Endothelial cell of umbilical vein (primary cell): ENCODE measurements around the gene PDAP1. TPM values are rescaled to one million over a fixed set of nuclear protein-coding genes. Genes with fewer than 3 reads are reported as not detected.

Source experiments
- BruUV-seq: library from RNA; stranded (reverse); fragments of 400-500 nt; replicated peaks from 2 replicates; lab custom pipeline; 2021; lab: Mats Ljungman, UMichigan
- CTCF ChIA-PET: fragments of 300-600, 350-600 bp; sonication (Branson Sonifier 250); formaldehyde crosslinking; loops from one replicate; lab custom pipeline; 2021; ENCODE audit warnings: antibody characterized with exemption, inconsistent platforms; lab: Charles Lee
- POLR2A ChIA-PET: fragments of 300-600, 350-600 bp; sonication (Branson Sonifier 250); formaldehyde crosslinking; loops from one replicate; lab custom pipeline; 2021; ENCODE audit warnings: antibody characterized with exemption, inconsistent platforms; lab: Charles Lee
- DNase-seq: peaks from one replicate; pipeline ENCODE4 v3.0.0-alpha.2; 2011; ENCODE audit warnings: low read depth, low spot score
- FAIRE-seq: peaks from 2 replicates; lab custom pipeline; 2011; peaks lifted over from hg19 to GRCh38; lab: Jason Lieb, UNC
- H2AFZ ChIP-seq: 2 replicates; pipeline ENCODE4 v1.6.0; 2012; ENCODE audit warnings: low read depth, low read length, control low read depth, inconsistent platforms
- H3K27ac ChIP-seq: 2 replicates; pipeline ENCODE4 v1.5.1; 2011; ENCODE audit warnings: low read depth, mild to moderate bottlenecking, control low read depth, low read length, moderate library complexity; ENCODE audit not compliant: insufficient read depth
- H3K27me3 ChIP-seq, 2 experiments: 2 replicates each; pipeline versions ENCODE4 v1.6.0 to v1.6.1; 2011; ENCODE audit warnings: low read length in 2 of 2, mixed read lengths in 1 of 2; ENCODE audit not compliant: control insufficient read depth in 2 of 2, insufficient read depth in 2 of 2
- H3K36me3 ChIP-seq, 2 experiments: 2 replicates in 1 of 2; 3 replicates in 1 of 2; pipeline ENCODE4 v1.5.1; 2011; ENCODE audit warnings: low read length in 2 of 2, mild to moderate bottlenecking in 1 of 2, moderate library complexity in 1 of 2; ENCODE audit not compliant: control insufficient read depth in 2 of 2, insufficient read depth in 2 of 2; ENCODE audit errors: extremely low read depth in 1 of 2
- H3K4me1 ChIP-seq: 3 replicates; pipeline ENCODE4 v1.5.1; 2011; ENCODE audit warnings: mild to moderate bottlenecking, low read length; ENCODE audit not compliant: control insufficient read depth, insufficient read depth; ENCODE audit errors: extremely low read depth
- H3K4me2 ChIP-seq: 2 replicates; pipeline ENCODE4 v1.6.1; 2011; ENCODE audit warnings: low read length, control low read depth, mixed read lengths; ENCODE audit not compliant: insufficient read depth
- H3K4me3 ChIP-seq, 3 experiments: fragments of 200-600 bp in 1 of 3; sonication (generic), shearing (Covaris generic) in 1 of 3; replicated peaks in 1 of 3; 2 replicates each; pipeline ENCODE4 v1.5.1; 2011 to 2016; ENCODE audit warnings: control low read depth in 3 of 3, low read length in 3 of 3, mild to moderate bottlenecking in 2 of 3, inconsistent platforms in 1 of 3, low read depth in 1 of 3, moderate library complexity in 1 of 3; ENCODE audit not compliant: insufficient read depth in 1 of 3
- H3K79me2 ChIP-seq: 2 replicates; pipeline ENCODE4 v1.6.0; 2012; ENCODE audit warnings: low read length, inconsistent platforms; ENCODE audit not compliant: control insufficient read depth, insufficient read depth
- H3K9ac ChIP-seq: replicated peaks from 2 replicates; pipeline ENCODE3; 2011; ENCODE audit warnings: low read length, control low read depth; ENCODE audit not compliant: insufficient read depth; ENCODE audit errors: extremely low read depth
- H3K9me1 ChIP-seq: replicated peaks from 3 replicates; pipeline ENCODE4 v1.6.0; 2011; ENCODE audit warnings: mild to moderate bottlenecking, low read length; ENCODE audit not compliant: control insufficient read depth, insufficient read depth; ENCODE audit errors: extremely low read depth
- H3K9me3 ChIP-seq: replicated peaks from 2 replicates; pipeline ENCODE4 v1.5.1; 2012; ENCODE audit warnings: low read length, inconsistent platforms; ENCODE audit not compliant: control insufficient read depth, insufficient read depth
- H4K20me1 ChIP-seq: replicated peaks from 2 replicates; pipeline ENCODE3; 2011; ENCODE audit warnings: mild to moderate bottlenecking, low read length; ENCODE audit not compliant: control insufficient read depth, insufficient read depth; ENCODE audit errors: extremely low read depth
- CTCF ChIP-seq, 2 donors: IDR thresholded peaks; 1 replicate in 1 of 2; 2 replicates in 1 of 2; pipeline ENCODE4 v1.5.1; 2011; ENCODE audit warnings: low read length in 2 of 2, mild to moderate bottlenecking in 2 of 2, moderate library complexity in 2 of 2, control low read depth in 1 of 2, inconsistent platforms in 1 of 2, low read depth in 1 of 2; ENCODE audit not compliant: insufficient read depth in 1 of 2; ENCODE audit errors: extremely low read depth in 1 of 2
- EZH2 ChIP-seq: IDR thresholded peaks from 2 replicates; pipeline ENCODE4 v1.6.1; 2012; ENCODE audit warnings: borderline replicate concordance, low read depth, mild to moderate bottlenecking, moderate library complexity, low read length, inconsistent platforms; ENCODE audit not compliant: severe bottlenecking
- FOS ChIP-seq: IDR thresholded peaks from 2 replicates; pipeline ENCODE4 v1.6.1; 2011; ENCODE audit warnings: mild to moderate bottlenecking, low read length, moderate library complexity, borderline replicate concordance; ENCODE audit not compliant: insufficient read depth
- GATA2 ChIP-seq: IDR thresholded peaks from 2 replicates; pipeline ENCODE4 v1.7.0; 2011; ENCODE audit warnings: low read depth, mild to moderate bottlenecking, moderate library complexity, mixed read lengths, low read length; ENCODE audit not compliant: insufficient read length, insufficient read depth
- JUN ChIP-seq: IDR thresholded peaks from 2 replicates; pipeline ENCODE4 v1.6.1; 2011; ENCODE audit warnings: borderline replicate concordance, low read depth; ENCODE audit not compliant: insufficient read length, insufficient read depth
- MAX ChIP-seq: IDR thresholded peaks from 2 replicates; pipeline ENCODE4 v1.6.1; 2011; ENCODE audit not compliant: insufficient read depth, insufficient read length
- MYC ChIP-seq: IDR thresholded peaks from one replicate; pipeline ENCODE4 v1.6.1; 2011; ENCODE audit warnings: mild to moderate bottlenecking, low read depth, low read length
- POLR2A ChIP-seq: IDR thresholded peaks from 2 replicates; pipeline ENCODE4 v1.6.1; 2012; ENCODE audit warnings: low read depth, mild to moderate bottlenecking, control low read depth, low read length
- POLR2AphosphoS5 ChIP-seq: IDR thresholded peaks from 2 replicates; pipeline ENCODE4 v1.6.1; 2012; ENCODE audit warnings: low read depth, mild to moderate bottlenecking, control low read depth, low read length, moderate library complexity; ENCODE audit not compliant: insufficient read depth
- dilution Hi-C: fragments of 300-500 bp; cut with MboI; formaldehyde crosslinking; loops from one replicate; pipeline ENCODE4 v1.15.0; 2019; ENCODE audit warnings: low sequenced_read_pairs; ENCODE audit not compliant: extremely low pct_ligation_motif_present
- intact Hi-C: fragments of 100-400 bp; cut with micrococcal nuclease; formaldehyde crosslinking; loops from one replicate; pipeline ENCODE4 v1.10.0; 2022
- polyA plus RNA-seq, 4 experiments: library from polyadenylated mRNA; depleted of rRNA in 3 of 4; stranded (reverse) in 3 of 4; unstranded in 1 of 4; fragments of >200 nt; gene quantifications; 2 replicates each; pipeline versions ENCODE4 v1.2.1 to v1.2.3, GENCODE V29; 2011 to 2012; ENCODE audit warnings: missing spikeins in 1 of 4
- total RNA-seq: library from RNA; stranded (reverse); gene quantifications from 2 replicates; pipeline ENCODE4 v1.2.3, GENCODE V29; 2021

Gene PDAP1
- total and polyA plus RNA-seq, 2 donors (not counting 3 experiments of a cell fraction or from before 2014, with no cell fraction given): 32.6 to 150 TPM

- Histone ChIP-seq H3K79me2 (peaks cover 54% of the 10 kb centered on the region), H3K9me3 (no peaks in the 10 kb centered on the region), H3K4me3 (no peak overlapping the region), H3K4me1 (peaks cover 22% of the 10 kb centered on the region), H3K9me1 (no peaks in the 10 kb centered on the region), H3K27me3 (no peaks in the 10 kb centered on the region), H3K4me2 (no peak overlapping the region), H3K27ac (no peak overlapping the region), H3K36me3 (peaks cover 13 to 21% of the 10 kb centered on the region in 2 experiments), H4K20me1 (no peaks in the 10 kb centered on the region), H3K9ac (no peak overlapping the region), H2AFZ (no peak overlapping the region)
- BruUV-seq: no TSS peak
- FAIRE-seq (peak; percentile 18), DNase-seq (no peak)
- intact Hi-C loops: no loop called here
- ChIA-PET CTCF (no interaction called here), POLR2A (interaction anchor here (0.7 kb wide), 1 partner anchor 33 kb away, joined by 5 read pairs; no protein-coding TSS in a partner anchor)
- dilution Hi-C loops: no loop called here
- TF ChIP-seq POLR2AphosphoS5: no peak
- TF ChIP-seq CTCF (IDR thresholded peaks at IDR 0.05; ENCODE audit: extremely low read depth in 1 of 2, insufficient read depth in 1 of 2, low read depth in 1 of 2, low read length in 2 of 2): no peak
- no peak for TF ChIP-seq GATA2
- no peak for TF ChIP-seq EZH2
- no peak for TF ChIP-seq JUN
- no peak for TF ChIP-seq MYC
- TF ChIP-seq MAX: no peak
- TF ChIP-seq FOS: no peak
- no peak for TF ChIP-seq POLR2A
These were observed 25.2 kb downstream of the PDAP1 start for GRCh38 chr7:99383203-99383602.
